Activated CD8-positive, alpha-beta memory T cell treated with anti-CD3 and anti-CD28 coated beads, Interleukin-2, amount 50 U/mL, for 24 hours (primary cell): ENCODE data around the gene SCMH1.

Experiments
- DNase-seq: peaks from one replicate; pipeline ENCODE4 v3.0.0-alpha.2; 2020; ENCODE audit errors: extremely low read depth

SCMH1 gene

DNA sequence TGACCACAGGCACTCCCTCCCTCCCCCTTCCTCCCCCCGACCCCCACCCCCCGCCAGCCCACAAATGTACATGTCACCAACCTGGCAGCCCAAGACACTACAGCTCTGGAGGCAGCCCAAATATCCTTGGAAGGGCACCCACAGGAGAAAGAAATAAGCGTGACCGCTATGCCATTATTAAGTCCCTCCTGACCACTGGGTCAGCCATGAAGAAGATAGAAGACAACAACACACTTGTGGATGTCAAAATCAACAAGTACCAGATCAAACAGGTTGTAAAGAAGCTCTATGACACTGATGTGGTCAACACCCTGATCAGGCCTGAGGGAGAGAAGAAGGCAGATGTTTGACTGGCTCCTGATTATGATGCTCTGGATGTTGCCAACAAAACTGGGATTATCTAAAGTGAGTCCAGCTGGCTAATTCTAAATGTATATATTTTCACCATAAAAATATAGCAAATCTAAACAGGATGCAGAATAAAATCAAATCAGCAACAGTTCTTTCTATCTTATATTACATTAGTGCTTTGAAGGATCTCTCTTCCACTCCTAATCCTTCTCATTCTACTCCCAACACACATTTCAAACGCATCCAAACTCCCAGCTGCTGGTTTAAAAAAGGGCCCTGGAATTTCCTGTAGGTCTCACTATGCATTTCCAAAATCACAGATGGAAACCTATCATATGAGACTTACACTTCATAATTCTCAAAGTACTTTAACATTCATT lies 143.2 kb downstream of the SCMH1 start:
- no peak for DNase-seq

DNA sequence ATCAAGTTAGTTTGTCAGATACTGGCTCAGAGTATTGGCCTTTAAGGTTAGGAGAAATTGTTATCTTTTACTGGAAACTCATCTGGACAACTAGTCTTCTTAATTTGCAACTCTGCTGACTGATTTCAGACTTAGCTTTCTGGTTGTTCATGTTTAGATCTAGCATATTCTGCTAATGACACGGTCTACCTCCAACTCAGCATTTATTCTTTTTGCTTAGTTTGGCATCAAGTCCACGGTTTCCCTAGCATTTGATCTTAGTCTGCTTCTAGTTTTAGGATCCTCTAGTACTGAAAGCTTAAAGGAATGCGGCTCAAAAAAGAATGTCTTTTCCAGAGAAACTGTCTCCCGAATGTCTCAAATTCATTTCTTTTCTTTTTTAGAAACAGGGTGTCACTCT lies 145.0 kb downstream of the SCMH1 start:
- DNase-seq, result no peak

DNA sequence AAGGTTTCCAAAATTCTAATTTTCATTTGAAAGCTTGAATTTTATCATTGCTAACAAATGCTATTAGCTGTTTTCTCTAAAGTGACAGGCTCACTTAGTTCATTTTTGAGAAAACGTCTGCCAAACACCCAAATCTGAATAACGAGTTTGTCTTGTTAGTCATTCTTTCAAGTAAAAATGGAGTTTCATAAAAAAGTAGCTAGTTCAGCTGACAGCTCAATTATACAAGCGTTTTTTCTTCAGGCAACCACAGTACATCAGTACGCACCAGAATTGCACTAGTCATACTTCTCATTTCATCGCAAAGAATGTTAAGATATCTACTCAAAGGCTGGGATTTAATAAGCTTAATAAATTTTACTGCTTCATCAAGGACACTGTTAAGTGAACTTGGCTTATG lies 148.3 kb downstream of the SCMH1 start:
- DNase-seq, result no peak

DNA sequence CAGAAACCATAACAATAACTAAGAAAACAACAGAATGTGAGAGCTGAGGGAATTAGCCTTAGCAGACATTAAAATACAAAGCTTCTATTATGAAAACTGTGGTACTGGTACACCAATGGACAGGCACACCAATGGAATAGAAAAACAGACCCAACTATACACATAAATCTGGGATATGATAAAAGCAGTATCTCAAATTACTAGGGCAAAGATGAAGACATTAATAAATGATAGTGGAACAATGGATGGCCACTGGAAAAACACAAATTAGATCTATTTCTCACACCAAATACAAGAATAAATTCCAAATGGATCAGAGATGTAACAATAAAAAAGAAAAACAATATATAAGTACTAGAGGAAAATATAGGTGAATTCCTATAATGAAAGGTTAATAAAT lies 155.2 kb downstream of the SCMH1 start:
- no peak for DNase-seq

DNA sequence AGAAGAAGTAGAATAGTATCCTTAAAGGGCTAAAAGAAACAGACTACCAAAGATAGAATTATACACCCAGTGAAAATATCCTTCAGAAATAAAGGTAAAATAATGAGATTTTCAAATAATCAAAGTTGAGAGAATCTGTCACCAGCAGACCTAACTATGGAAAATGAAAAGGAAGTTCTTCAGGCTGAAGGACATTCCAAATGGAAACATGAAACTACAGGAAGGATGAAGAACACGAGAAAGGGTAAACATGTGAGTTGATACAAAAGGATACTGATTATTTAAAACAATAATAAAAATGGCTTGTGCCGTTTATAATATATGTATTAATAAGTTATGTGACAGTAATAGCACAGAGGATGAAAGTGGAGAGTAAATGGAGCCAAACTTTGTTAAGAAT lies 163.5 kb downstream of the SCMH1 start:
- no peak for DNase-seq

DNA sequence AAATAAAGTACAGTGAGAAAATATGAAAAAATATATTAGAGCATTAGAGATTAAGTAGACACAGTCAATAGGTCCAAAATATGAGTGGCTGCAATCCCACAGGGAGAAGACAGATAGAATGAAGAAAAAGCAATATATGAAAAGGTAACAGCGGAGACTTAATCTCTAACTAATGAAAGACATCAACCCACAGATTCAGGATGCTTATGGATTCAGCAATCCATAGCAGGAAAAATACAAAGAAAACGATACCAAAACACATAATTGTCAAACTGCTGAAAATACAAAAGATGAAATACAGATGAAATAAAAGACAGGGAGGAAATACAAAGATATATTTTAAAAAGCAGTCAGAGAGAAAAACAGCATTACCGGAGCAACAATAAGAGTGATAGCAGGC lies 163.9 kb downstream of the SCMH1 start:
- no peak for DNase-seq

DNA sequence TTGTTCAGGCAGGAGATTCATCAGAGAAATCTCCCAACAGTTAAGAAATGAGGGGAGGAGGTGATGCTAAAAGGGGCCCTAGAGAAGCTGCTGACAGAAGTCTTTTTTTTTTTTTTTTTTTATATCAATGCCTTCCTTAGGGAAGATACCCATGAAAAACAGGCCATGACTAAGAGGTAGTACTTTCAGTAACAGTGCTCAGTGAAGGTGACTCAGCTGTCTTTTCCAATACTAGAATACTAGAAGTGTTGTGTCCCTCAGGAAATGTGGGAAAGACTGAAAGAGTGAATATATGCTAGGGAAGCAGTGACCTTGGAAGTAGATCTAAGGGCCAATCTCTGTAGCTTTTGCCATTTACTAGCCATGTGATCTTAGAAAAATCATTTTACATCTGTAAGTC lies 168.1 kb downstream of the SCMH1 start:
- DNase-seq, result no peak

DNA sequence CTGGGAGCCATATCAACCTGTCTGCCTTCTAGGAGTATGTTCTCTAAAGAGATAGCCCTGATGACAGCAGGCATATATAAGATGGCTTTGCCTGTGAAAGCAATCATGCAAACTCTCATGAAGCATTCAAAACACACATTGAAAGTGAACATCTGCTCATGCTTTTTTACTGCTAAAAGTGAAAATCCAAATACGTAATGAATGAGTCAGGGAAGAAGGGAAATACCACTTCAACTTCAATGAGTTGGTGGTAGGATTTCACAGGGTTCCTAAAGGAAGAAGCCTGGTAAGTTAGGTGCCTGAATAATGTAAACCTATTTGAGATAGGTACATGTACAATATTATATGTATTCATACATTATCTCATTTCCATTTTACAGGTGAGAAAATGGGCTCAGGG lies 170.1 kb downstream of the SCMH1 start:
- DNase-seq, result no peak

DNA sequence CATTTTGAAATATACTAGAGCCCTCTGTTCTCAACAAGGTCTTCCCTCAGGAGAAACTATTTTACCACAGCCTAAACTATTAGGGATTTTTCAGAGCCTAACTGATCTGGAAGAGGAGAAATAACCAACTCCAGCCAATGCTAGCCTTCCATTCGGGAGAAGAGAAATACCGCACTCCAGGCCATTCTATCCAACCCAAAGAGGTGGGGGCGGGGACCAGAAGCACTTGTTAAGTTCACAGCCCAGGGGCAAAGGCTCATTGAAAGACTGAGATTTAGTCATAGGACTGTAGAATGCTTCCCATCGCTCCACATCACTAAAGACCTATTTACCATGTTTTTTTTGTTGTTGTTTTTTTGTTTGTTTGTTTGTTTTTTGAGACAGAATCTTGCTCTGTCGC lies 185.2 kb downstream of the SCMH1 start:
- no peak for DNase-seq

DNA sequence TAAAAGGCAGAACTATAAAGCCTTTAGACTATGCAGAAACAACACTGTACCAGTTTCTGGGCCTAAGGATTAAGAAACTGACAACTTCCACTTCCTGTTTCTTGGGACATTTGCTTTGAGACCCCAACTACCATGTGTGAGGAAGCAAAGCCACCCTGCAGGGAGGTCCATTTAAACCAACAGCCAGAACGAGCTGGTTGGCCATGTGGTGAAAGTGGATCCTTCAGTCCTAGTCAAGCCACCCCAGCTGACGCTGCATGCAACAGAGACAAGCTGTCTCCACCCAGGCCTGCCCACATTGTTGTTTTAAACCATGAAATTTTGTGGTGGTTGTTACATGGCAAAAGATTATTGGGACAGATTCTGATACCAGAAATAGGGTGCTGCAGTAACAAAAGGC lies 188.8 kb downstream of the SCMH1 start:
- no peak for DNase-seq

DNA sequence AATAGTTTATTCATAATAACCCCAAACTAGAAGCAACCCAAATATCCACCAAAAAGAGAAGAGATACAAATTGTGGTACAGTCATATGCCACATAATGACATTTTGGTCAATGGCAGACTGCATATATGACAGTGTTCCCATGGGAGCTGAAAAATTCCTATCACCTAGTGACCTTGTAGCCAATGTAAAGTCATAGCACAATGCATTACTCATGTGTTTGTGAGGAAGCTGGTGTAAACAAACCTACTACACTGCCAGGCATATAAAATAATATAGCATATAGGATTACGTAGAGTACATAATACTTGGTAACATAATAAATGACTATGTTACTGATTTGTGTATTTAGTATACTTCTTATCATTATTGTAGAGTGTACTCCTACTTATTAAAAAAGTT lies 191.1 kb downstream of the SCMH1 start:
- no peak for DNase-seq

DNA sequence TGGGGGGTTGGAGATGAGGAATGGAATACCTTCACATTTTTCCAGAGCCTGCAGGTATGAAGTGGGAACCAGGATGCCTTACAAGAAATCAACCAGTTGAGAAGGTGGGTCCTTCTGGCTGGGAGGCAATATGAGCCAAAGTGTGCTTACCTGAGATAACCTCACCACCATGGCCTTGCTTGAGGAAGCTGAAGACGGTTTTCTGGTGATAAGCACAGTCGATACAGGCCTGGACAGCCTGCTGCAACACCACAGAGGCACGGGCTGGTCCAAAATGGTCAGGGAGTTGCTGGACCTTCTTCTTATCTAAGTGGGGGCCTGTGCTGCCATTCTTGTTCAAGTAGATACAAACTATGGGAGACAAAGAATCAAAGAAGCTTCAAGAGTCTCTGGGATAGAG lies 193.6 kb downstream of the SCMH1 start:
- no peak for DNase-seq

DNA sequence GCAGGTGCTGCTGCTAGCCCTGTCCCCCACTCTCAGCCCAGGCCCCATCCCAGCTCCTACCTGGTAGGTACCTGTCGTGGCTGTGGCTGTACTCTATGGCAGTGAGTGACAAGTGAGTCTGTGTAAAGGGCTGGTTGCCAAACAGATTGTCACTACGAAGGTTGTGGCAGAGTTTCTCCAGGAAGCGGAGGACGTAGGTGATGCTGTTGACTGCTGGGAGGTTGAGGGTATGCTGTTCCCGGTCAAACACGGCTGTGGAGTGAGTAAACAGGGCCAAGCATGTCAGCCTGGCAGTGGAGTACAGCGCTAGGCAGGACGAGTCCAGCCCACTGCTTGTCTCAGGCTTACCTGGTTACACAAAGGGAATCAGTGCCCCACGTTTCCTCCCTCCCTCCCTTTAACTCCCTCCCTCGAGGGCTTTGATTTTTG lies 195.7 kb downstream of the SCMH1 start:
- no peak for DNase-seq

DNA sequence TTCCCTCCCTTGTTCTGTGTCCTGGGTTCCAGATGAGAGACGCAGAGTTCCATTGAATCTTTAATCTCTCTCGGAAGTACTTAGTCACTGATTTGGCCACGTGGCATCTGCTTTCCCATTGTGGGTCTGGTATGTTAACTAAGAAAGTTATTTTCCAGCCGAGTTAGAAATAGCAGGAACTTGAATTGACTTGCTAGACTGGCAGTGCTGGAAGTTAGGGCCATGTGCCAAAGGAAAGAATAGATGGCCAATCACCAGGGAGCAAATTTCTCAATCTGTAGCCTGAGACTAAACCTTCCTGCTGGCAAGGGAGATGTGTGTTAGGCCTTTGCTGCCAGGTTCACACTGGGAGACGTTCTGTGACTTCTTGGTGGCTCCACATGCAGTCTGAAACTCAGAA lies 196.4 kb downstream of the SCMH1 start:
- DNase-seq, result no peak

DNA sequence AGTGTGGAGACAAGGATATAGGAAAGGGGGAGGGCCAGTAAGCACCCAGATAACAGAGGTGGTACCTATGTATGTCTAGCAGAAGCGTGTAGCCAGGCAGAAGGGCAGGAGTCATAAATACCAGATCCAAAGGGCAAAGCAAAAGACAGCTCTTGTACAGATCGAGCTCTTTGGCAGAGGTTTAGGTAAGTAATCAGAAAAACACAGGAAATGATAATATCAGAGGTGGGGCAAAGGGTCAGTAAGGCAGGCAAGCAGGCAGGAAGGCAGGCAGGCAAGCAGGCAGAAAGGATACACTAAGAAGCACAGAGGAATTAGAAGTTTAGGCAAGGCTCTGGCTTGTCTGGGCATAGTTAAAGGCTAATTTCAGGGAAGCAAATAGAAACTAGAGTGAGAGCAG lies 197.9 kb downstream of the SCMH1 start:
- no peak for DNase-seq

DNA sequence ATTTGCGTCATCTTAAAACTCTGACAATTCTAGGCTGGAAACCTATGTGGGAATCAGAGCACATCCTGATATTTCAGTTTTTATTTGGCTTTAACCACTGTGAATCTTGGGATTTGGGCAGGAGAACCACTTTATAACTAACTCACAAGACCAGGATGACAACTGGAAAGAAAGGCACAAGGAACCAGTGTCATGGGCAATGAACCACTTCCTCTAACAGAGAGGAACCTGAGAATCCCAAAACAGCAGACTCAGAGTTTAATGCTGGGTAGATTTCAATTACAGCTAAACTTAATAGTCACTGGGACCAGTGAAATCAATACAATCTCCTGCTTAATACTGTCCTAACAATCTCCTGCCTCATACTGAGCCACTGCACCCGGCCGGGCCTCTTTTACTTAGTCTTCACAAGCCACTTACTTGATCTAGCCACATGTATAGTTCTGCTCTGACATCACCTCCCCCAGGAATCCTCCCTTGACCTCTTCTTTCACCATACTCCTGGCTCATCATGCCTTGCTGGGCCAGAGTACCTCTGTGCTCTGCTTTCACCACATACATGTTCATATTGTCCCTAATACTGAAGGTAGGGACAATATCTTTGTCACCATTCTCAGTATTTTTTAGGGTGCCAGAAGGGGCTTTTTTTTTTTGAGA lies 200.4 kb downstream of the SCMH1 start:
- no peak for DNase-seq

DNA sequence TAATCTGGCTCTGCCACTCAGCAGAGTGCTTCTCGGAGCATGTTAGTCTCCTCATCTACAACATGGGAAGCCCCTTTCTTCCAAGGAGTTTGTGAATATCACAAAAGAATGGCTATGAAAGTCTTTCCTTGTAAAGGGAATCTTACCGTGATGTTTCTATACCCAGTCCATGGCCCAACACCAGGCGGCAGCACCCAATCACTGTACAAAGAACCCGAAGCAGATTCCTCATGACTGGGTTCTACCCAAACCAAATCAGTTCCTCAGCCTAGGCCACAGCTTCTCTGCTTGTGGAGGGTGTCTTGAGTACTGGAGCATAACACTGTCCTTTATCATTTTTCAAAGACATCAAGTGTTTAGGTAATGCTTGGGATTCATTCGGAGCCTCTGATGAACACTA lies 204.0 kb downstream of the SCMH1 start:
- DNase-seq, result no peak

DNA sequence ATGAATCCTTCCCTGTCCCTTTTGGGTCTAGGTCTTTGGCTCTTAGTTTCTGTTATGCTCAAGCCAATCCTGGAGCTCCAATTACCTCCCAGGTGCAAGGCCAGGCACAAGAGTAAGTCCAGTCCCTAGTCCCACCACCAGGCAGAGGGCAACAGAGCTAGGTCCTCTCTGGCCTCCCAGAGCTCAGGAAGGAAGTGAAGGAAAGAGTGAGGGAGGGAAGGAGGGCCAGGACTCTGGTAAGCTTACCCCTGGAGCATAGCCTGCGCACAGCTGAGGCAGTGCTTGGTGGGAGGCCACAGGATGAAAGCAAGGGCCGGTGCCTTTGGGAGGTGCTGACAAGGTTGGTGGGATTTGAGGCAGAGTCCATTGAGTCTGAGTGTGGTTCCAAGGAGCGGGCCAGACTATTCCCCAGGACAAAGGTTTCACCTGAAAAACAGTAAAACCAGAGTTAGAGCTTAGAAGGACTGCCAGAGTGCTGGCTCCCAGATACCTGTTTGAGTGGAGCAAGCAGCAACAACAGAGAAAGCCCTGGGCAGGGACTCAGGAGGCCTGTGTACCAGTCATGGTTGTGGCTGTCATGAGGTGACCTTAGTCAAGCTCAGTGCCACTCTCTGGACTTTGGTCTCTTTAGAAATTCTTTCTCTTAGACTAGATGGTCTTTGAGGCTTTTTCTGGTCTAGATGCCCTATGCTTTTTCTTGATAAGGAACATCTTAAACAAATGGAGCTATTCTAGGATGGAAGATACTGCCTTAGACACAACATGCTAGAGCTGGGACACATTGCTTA lies 204.8 kb downstream of the SCMH1 start:
- DNase-seq, result no peak

DNA sequence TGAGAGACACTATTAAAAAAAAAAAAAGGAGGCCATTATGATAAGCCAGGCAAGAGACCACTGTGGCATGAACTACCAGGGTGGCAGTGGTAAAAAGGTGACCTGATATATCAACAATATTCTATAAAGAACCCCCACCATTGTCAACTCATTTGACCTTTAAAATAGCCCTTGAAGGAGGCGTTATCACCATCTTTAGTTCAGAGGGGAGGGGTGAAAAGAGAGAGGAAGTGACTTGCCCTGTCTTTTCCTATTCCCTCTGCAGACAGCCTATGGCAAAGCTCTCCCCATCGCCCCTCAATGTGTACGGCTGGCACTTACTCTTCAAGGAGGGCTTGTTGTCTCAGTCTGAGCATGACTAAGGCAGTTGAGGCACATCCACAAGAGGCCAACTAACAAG lies 208.8 kb downstream of the SCMH1 start:
- DNase-seq, result no peak

DNA sequence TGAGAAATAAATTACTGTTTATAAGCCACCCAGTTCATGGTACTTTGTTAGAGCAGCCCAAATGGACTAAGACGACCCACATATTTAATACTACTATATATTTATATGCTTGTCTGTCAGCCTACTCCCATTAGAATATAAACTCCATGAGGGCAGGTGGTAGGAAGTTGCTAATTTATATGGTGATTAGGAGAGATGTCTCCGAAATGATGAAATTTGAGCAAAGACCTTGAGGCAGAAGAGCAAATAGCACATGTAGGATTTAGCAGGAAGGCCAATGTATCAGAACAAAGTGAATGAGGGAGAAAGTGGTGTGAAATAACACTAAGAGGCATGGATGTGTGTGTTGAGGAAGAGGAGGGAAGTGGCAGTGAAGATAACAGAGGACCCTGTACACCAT lies 210.0 kb downstream of the SCMH1 start:
- no peak for DNase-seq

DNA sequence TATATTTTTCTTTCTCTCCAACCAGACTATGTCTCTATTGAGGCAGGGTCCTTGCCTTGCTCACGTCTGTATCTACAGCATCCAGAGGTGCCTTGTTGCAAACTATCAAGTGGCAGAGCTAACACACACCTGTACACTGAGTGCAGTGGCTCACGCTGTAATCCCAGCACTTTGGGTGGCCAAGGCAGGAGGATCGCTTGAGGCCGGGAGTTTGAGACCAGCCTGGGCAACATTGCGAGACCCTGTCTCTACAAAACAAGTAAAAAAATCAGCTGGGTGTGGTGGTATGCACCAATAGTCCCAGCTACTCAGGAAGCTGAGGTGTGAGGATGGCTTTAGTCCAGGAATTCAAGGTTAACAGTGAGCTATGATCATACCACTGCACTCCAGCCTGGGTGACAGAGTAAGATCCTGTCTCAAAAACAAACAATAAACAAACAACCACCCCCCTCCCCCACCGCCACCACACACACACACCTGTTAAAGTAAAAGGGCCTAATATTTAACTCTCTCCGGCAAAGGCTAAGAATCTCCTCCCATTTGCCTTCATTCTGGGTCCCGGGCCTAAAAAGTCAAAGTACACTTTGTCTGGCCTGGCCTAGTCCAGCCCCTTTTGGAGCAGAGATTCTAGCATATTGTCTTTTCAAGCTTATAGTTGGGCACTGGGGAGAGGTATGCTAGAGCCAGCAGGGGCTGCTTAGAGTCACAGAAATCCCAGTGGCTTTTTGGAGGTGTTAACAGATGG lies 211.1 kb downstream of the SCMH1 start:
- DNase-seq, result no peak

DNA sequence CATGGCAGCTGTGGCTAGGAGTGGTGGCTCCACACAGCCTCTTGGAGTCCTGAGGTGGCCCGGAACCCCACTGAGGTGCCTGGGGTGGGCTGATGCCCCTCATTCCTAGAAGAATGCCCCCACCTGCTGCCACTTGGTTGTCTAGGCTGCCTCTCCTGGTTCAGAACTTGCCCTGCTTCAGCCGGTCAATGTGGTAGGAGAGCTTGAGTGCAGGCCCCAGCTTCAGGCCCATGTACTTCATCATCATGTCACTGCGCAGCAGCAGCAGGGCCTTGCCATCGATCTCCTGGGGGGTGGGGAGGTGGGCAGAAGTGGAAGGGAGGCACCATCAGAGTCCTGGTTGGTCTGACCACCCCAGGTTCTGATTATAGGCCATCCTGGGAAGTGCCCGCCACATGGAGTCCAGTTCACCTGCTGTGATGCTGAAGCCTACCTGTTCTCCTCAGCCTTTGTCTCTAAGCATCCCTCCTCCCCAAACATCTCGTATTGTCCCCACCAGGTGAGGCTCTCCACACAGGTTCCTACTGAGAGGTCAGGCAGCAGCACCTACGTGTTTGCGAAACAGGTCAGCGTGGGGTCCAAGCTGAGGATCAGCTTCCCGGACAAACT lies 214.0 kb downstream of the SCMH1 start:
- no peak for DNase-seq
